Pancreas (tissue), 10 donors: ENCODE results near the gene AIFM1. TPM values are rescaled to one million over a fixed set of nuclear protein-coding genes. Genes with fewer than 3 reads are reported as not detected.

Experiments
- ATAC-seq, 4 donors: fragments of 200-7000 bp; cut with Tn5 transposase; one replicate each; pipeline versions ENCODE4 v1.8.0 to v1.9.1; 2020; ENCODE audit warnings: mild to moderate bottlenecking in 4 of 4, moderate library complexity in 4 of 4
- DNase-seq, 6 donors: peaks; one replicate each; pipeline ENCODE4 v3.0.0-alpha.2; 2020
- FAIRE-seq: peaks from 2 replicates; lab custom pipeline; 2012; peaks lifted over from hg19 to GRCh38; lab: Jason Lieb, UNC
- H3K27ac ChIP-seq, 4 donors: fragments of 200-600 bp; sonication (generic); 1 replicate in 3 of 4; 2 replicates in 1 of 4; pipeline versions ENCODE4 v1.5.0 to v1.8.0; 2020
- H3K27me3 ChIP-seq, 4 donors: fragments of 200-600 bp; one replicate each; pipeline ENCODE4 v1.8.0; 2021
- H3K36me3 ChIP-seq, 3 donors: fragments of 200-600 bp; sonication (generic) in 1 of 3; one replicate each; pipeline versions ENCODE4 v1.5.0 to v1.8.0; 2020 to 2021
- H3K4me1 ChIP-seq, 3 donors: fragments of 200-600 bp; one replicate each; pipeline ENCODE4 v1.8.0; 2021
- H3K4me3 ChIP-seq, 4 donors: fragments of 200-600 bp; sonication (generic) in 2 of 4; one replicate each; pipeline versions ENCODE4 v1.5.0 to v1.8.0; 2020 to 2021
- H3K9me3 ChIP-seq, 4 donors: fragments of 200-600 bp; one replicate each; pipeline ENCODE4 v1.8.0; 2021
- CTCF ChIP-seq, 4 donors: fragments of 200-600 bp; sonication (generic) in 3 of 4; IDR thresholded peaks; one replicate each; pipeline versions ENCODE4 v1.5.0 to v1.8.0; 2021; ENCODE audit warnings: antibody characterized with exemption in 4 of 4
- WGBS, 2 donors: extraction: QIAGEN DNeasy Blood & Tissue Kit; methylation state at CpG; one replicate each; pipeline ENCODE4 v1.1.7; 2013; 5-methylcytosine and 5-hydroxymethylcytosine counted together
- intact Hi-C, 3 donors: fragments of 100-400 bp; cut with DNase I; formaldehyde crosslinking; loops; one replicate each; pipeline versions ENCODE4 v1.11.1 to v1.14.2; 2022
- polyA plus RNA-seq, 2 donors: library from polyadenylated mRNA; stranded (reverse); fragments of 200-250 nt; gene quantifications; one replicate each; pipeline ENCODE4 v1.2.3, GENCODE V29; 2013
- total RNA-seq, 6 donors: library from RNA; stranded (reverse); fragmentation: NEBNext Ultra II Directional in 4 of 6; extraction: Animal tissue kit (Norgen Biotek cat#: 25700) in 4 of 6; gene quantifications; one replicate each; pipeline versions ENCODE4 v1.2.1 to v1.2.4, GENCODE V29; 2021 to 2023
- donor health status: healthy with polysubstance abuse.
- donor health status: DM: no; HTN: no; CAD: no; lungs with moderate emphysema.
- donor health status: DM: no; HTN: no; CAD: no.
- donor health status: control.
- donor health status: control.
- donor health status: Bipolar disorder and iron deficiency.
- donor health status: DM: yes; HTN: yes; CAD: no.
- donor health status: DM: no; HTN: no; CAD: no.
- donor health status: DM: no; HTN: no; CAD: no.
- donor health status: DM: yes; HTN: yes; CAD: no.

AIFM1 gene
- total and polyA plus RNA-seq, 8 donors, result 12.1 to 19.7 (median 15.3) TPM

GRCh38 chrX:130084631-130085237 is 80.9 kb downstream of the AIFM1 start:
- FAIRE-seq, result no peak
- TF ChIP-seq CTCF (IDR thresholded peaks at IDR 0.05), result no peak
- WGBS, 2 donors, result 56 to 75% methylated on average over 9 of the region's 9 CpGs

GRCh38 chrX:130083656-130084382 is 81.8 kb downstream of the AIFM1 start:
- Histone ChIP-seq H3K4me3 (no peak overlapping the region), H3K36me3 (no peaks in the 10 kb centered on the region), H3K27ac (no peak overlapping the region), H3K4me1 (no peaks in the 10 kb centered on the region), H3K9me3 (no peaks in the 10 kb centered on the region), H3K27me3 (no peaks in the 10 kb centered on the region)
- ATAC-seq (peak in 1 of 4 donors; percentile 28), FAIRE-seq (no peak), DNase-seq (no peak)
- no peak for TF ChIP-seq CTCF (IDR thresholded peaks at IDR 0.05)
- 73% methylated on average over 15 of the region's 15 CpGs for WGBS, 2 donors
- intact Hi-C loops, result loop anchor here (5.0 to 10.0 kb wide), 3 partner anchors 101 to 111 kb away; no protein-coding TSS in a partner anchor

More at GRCh38 chrX:130084631-130085237, 80.9 kb downstream of the AIFM1 start:
- no peak for ATAC-seq
- Histone ChIP-seq H3K4me1 (no peaks in the 10 kb centered on the region), H3K36me3 (no peaks in the 10 kb centered on the region), H3K9me3 (no peaks in the 10 kb centered on the region), H3K27me3 (no peaks in the 10 kb centered on the region), H3K27ac (peak overlapping the region in 1 of 4 donors; percentile 37), H3K4me3 (no peak overlapping the region)
- DNase-seq, result no peak
- intact Hi-C loops, result loop anchor here (5.0 to 10.0 kb wide), 3 partner anchors 100 to 110 kb away; no protein-coding TSS in a partner anchor

- ATAC-seq (no peak), FAIRE-seq (no peak), DNase-seq (no peak)
- no peaks in the 10 kb centered on the region for H3K27me3 ChIP-seq
- no peak overlapping the region for H3K4me3 ChIP-seq
- no peaks in the 10 kb centered on the region for H3K9me3 ChIP-seq
- H3K27ac ChIP-seq, result no peak overlapping the region
- TF ChIP-seq CTCF (IDR thresholded peaks at IDR 0.05), result no peak
- H3K36me3 ChIP-seq, result no peaks in the 10 kb centered on the region
- intact Hi-C loops, result loop anchor here (5.0 to 10.0 kb wide), 3 partner anchors 102 to 112 kb away; no protein-coding TSS in a partner anchor
- H3K4me1 ChIP-seq, result no peaks in the 10 kb centered on the region
- WGBS, 2 donors, result 45 to 48% methylated on average over 7 of the region's 7 CpGs
Observed at GRCh38 chrX:130083107-130083490, 82.5 kb downstream of the AIFM1 start.

- TF ChIP-seq CTCF (IDR thresholded peaks at IDR 0.05), result no peak
- ATAC-seq (peak in 3 of 4 donors; percentile 45 to 72 (median 68)), DNase-seq (no peak), FAIRE-seq (no peak)
- Histone ChIP-seq H3K4me1 (no peaks in the 10 kb centered on the region), H3K27ac (no peak overlapping the region), H3K9me3 (no peaks in the 10 kb centered on the region), H3K4me3 (no peak overlapping the region), H3K36me3 (no peaks in the 10 kb centered on the region), H3K27me3 (no peaks in the 10 kb centered on the region)
- intact Hi-C loops, result loop anchor here (5.0 to 10.0 kb wide), 3 partner anchors 102 to 112 kb away; no protein-coding TSS in a partner anchor
- 51 to 56% methylated on average over 28 of the region's 28 CpGs for WGBS, 2 donors
Observed at GRCh38 chrX:130082244-130083106, 83.2 kb downstream of the AIFM1 start.
